Activated T-cell treated with anti-CD3 and anti-CD28 coated beads for 24 hours (primary cell): Measurements from ENCODE around the gene PADI3.
"Not testable (repeated sequence)": the region's sequence is repeated elsewhere in the genome, so short reads cannot be mapped to it uniquely, and the experiment has no call there.

ENCODE experiments used
- DNase-seq: peaks from one replicate; pipeline ENCODE4 v3.0.0-alpha.2; 2020; ENCODE audit warnings: low read depth

The PADI3 gene

DNA sequence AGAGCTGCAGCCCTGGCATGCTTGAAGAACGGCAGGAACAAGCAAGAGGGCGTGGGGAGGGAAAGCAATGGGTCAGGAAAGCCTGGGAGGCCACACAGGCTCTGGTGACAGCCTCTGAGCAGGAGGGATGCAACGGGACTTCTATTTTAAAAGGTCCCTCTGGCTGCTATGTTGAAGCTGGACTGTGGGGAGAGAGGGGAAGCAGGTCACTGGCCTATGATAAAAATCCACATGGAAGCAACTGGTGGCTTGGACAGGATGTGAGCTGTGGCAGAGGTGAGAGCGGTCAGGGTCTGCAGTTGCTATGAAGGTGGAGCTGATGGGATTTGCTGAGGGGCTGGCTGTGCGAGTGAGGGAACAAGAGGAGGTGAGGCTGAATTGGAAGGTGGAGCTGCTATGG, 32.8 kb upstream of the PADI3 start:
- DNase-seq, result no peak

DNA sequence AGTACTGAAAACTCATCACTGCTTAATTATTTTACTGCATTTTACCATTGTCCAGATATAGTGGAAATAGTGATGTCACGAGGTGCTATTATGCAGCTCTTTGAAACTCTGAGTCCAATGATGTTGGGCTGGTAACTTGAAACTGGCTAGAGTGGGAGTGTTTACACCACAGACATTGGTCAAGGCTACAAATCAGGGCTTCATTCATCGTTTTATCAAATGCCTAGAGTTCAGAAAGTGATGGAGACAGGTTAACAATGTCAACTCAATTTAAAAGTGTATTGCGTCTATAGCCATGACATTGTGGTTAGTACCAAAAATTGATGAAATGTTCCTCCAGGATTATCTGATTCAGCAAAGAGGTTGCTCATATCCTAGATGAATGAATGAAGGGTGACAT, 31.3 kb upstream of the PADI3 start:
- DNase-seq, result no peak

- DNase-seq, result no peak
Measured at GRCh38 chr1:17218939-17219338, 30.0 kb upstream of the PADI3 start.

- no peak for DNase-seq
Measured at GRCh38 chr1:17220287-17220686, 28.6 kb upstream of the PADI3 start.

- no peak for DNase-seq
Measured at GRCh38 chr1:17222557-17222956, 26.3 kb upstream of the PADI3 start.

DNA sequence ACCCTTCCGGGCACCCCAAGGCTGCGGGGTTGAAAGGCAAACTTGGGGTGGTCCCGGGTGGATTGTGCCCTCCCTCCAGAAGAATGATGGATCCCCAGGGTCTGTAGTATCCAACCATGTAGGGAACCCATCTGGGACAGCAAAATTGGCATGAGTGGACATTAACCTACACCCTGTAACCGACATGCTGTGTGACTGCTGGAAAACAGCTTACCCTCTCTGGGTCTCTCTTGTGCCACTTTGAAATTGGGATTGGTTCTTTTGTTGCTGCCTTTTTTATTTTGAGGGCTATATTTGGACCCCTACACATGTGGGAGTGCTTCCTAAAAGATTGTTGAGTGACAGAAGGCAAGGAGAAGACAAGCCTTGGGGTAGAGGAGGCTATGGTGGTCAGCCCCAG, 24.5 kb upstream of the PADI3 start:
- no peak for DNase-seq

- no peak for DNase-seq
Measured at GRCh38 chr1:17225140-17225539, 23.8 kb upstream of the PADI3 start.

- DNase-seq, result no peak
Measured at GRCh38 chr1:17227358-17227915, 21.5 kb upstream of the PADI3 start.

GRCh38 chr1:17228619-17229018, 20.3 kb upstream of the PADI3 start:
- no peak for DNase-seq

DNA sequence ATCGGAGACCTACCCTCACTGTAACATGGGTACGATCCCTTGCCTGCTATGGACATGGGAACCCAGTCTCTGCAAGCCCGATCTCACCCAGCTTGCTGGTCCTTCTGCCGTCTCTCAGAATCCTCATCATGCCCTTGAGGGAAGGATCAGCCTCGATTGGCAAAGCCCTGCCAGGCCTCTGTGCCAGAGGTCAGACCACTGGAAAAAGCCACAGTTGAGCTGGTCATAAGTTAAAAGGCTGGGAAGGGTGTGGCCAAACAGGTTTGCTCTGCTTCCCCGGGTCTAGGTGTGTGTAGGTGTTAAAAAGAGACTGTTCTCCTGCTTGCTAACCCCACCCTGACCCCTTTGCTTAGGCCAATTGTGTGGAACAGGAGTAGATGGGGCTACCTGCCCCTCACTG, 19.5 kb upstream of the PADI3 start:
- no peak for DNase-seq

- no peak for DNase-seq
Measured at GRCh38 chr1:17230106-17230505, 18.8 kb upstream of the PADI3 start.

GRCh38 chr1:17230671-17231310, 18.1 kb upstream of the PADI3 start:
- DNase-seq, result no peak

- no peak for DNase-seq
Measured at GRCh38 chr1:17232759-17233661, 15.9 kb upstream of the PADI3 start.

DNA sequence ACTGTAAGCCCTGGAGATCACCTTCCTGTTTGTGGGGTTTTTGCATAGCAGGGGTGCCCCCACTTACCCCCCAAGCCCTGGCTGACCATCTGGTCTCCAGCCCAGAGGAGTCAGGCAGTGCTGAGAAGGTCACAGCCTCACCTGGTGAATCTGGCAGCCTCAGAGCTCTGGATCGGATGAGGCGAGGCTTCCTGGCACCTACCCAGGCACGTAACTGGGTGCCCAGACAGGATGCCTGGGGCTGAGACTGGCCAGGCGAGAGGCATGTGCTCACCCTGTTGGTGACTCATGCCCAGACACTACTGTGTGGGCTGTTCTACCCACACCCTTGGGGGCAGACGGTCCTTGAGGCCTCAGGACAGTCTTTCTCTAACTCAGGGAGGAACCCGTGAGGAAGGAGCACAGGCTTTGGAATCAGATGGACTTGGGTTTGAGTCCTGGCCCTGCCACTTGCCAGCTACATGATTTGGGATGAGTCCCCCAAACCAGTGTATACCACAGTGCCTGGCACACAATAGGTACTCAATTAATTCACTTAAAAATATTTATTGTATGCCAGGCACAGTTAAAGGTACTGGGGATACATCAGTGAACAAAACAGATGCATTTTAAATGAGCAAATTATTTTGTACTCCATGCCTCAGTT, 15.1 kb upstream of the PADI3 start:
- no peak for DNase-seq

DNA sequence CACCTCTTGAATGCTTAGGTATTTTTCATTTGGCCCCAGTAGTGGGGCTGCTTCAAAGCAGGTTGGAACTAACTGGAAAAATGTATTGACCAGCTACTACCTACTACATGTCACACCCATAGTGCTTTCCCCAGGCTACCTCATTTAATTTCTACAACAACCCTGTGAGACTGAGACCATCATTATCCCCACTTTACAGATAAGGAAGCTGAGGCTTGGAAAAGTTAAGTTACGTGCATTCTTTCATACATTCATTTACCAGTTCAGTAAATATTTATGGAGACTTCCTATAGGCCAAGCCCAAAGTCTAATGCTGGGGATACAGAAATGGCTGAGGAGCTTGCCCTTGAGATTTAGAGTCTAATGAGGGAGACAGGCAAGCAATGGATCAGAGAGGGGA, 14.5 kb upstream of the PADI3 start:
- no peak for DNase-seq

DNA sequence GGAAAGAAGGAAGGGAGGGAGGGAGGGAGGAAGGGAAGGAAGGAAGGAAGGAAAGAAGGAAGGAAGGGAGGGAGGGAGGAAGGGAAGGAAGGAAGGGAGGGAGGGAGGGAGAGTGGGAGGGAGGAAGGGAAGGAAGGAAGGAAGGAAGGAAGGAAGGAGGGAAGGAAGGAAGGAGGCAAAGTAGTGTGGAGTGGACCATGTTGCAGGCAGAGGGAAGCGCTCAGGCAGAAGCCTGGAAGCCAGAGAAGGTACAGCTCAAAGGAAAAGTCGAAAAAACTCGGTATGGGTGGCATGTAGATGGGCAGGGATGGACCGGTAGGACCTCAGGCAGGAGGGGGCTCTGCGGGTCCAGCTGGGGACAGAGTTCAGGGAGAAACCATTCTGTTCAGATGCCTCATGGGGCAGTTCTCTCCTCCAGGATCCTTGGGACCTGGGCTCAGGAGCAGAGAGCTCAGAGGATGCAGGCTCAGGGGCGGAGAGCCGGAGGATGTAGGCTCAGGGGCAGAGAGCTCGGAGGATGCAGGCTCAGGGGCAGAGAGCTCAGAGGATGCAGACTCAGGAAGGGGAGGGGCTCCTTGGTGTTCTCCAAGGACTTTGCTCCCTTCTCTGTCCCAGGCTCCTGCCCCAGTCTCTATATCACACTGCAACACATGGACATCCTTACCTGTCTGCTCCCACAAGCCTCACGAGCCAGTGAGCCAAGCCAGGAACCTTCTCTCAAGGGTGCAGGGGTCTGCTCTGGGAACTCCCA, 13.6 kb upstream of the PADI3 start:
- no peak for DNase-seq

DNA sequence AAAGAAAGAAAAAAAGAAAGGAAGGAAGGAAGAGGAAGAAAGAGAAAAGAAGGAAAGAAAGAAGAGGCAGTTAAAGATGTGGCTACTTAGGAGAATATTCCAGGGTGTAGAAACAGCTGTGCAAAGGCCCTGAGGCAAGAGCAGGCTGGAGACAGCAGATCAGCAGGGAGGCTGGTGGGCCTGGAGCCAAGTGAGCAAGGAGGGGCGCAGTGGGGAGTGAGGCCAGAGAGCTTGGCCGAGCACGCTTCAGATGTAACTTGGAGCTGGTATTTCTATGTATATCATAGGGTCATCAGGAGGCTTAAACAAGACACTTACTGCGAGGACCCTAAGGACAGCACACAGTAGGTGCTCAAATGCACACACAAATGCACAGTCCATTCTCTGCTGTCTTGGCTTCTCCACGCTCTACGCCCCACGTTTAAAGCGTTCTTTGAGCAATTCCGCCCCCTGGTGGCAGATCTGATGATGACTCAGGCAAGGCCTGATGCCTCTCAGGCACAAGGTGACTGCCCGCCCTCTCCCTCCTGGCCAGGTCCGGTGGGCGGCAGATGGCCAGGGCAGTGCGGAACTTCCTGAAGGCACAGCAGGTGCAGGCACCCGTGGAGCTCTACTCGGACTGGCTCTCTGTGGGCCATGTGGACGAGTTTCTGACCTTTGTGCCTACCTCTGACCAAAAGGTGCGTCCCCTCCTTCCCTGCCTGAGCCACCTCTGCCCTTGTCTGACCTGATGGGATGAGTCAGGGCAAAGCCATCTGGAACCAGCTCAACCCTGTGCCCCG, 11.9 kb upstream of the PADI3 start:
- DNase-seq, result peak; percentile 79

GRCh38 chr1:17237561-17237903, 11.4 kb upstream of the PADI3 start:
- DNase-seq, result no peak

DNA sequence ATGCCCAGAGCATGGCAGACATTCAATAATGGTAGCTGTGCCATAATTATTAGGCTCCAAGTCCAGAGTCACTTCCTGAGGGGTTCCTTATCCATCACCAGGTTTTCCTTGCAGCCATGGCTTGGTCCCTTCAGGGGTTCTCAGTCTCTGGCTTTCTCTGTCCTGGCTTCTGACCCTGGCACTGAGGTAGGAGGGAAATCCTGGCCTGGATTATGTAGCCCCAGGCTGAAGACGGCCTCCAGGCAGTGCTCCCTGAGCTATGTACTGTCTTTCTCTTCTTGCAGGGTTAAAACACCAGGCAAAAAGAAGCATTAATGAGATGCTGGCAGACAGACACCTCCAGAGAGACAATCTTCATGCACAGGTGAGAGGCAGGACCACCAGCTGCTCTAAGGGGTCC, 9.5 kb upstream of the PADI3 start:
- no peak for DNase-seq

GRCh38 chr1:17241011-17241779, 7.7 kb upstream of the PADI3 start:
- DNase-seq, result not testable (repeated sequence)

GRCh38 chr1:17241780-17242074, 7.2 kb upstream of the PADI3 start:
- not testable (repeated sequence) for DNase-seq
